Neural progenitor cell (in vitro differentiated cells): ENCODE measurements around the gene ART5.
"Not testable (repeated sequence)": the region's sequence is repeated elsewhere in the genome, so short reads cannot be mapped to it uniquely, and the experiment has no call there.

Experiments
- CTCF ChIP-seq: fragments of 200-600 bp; sonication (generic); IDR thresholded peaks from 2 replicates; pipeline ENCODE4 v1.5.1; 2017; ENCODE audit warnings: antibody characterized with exemption, mild to moderate bottlenecking
- EZH2 ChIP-seq: fragments of 200-600 bp; sonication (generic); IDR thresholded peaks from 2 replicates; pipeline ENCODE4 v1.6.1; 2017; ENCODE audit warnings: antibody characterized with exemption, mild to moderate bottlenecking, moderate library complexity
- EZH2phosphoT487 ChIP-seq: fragments of 200-600 bp; sonication (generic); IDR thresholded peaks from 2 replicates; pipeline ENCODE4 v1.6.1; 2017; ENCODE audit warnings: antibody characterized with exemption

GRCh38 chr11:3643102-3643546 lies 1.3 kb upstream of the ART5 start:
- not testable (repeated sequence) for TF ChIP-seq CTCF, EZH2, EZH2phosphoT487
